ENCODE data around the gene NTSR2. TPM values are rescaled to one million over a fixed set of nuclear protein-coding genes. Genes with fewer than 3 reads are reported as not detected.

Gene NTSR2
- total and polyA plus RNA-seq, 4 donors = not detected

GRCh38 chr2:11713815-11714214 is 43.8 kb upstream of the NTSR2 start:
- Histone ChIP-seq H3K36me3 (ENCODE audit: control insufficient read depth in 4 of 4, insufficient read depth in 3 of 4, low read depth in 1 of 4, low read length in 3 of 4) (no peaks in the 10 kb centered on the region), H3K27me3 (ENCODE audit: control insufficient read depth in 4 of 4, insufficient read depth in 4 of 4, low read length in 3 of 4) (no peaks in the 10 kb centered on the region), H3K27ac (ENCODE audit: low read depth in 1 of 2, low read length in 2 of 2) (no peak overlapping the region), H3K9ac (ENCODE audit: low read depth in 1 of 2, low read length in 2 of 2) (no peak overlapping the region), H3K4me3 (ENCODE audit: low read depth in 1 of 3, low read length in 3 of 3) (no peak overlapping the region), H3K9me3 (ENCODE audit: control insufficient read depth in 4 of 4, low read length in 3 of 4) (no peaks in the 10 kb centered on the region), H3K4me1 (ENCODE audit: control insufficient read depth in 4 of 4, insufficient read depth in 4 of 4, low read length in 3 of 4) (peaks cover 2 to 25% (median 14%) of the 10 kb centered on the region in 4 donors)
- WGBS = 95% methylated on average over 7 of the region's 7 CpGs
- TF ChIP-seq CTCF (IDR thresholded peaks at IDR 0.05; ENCODE audit: low read depth, low read length, missing input control) (no peak), SP1 (IDR thresholded peaks at IDR 0.05) (no peak), REST (IDR thresholded peaks at IDR 0.05) (no peak), RAD21 (IDR thresholded peaks at IDR 0.05) (no peak), HNF4G (IDR thresholded peaks at IDR 0.05) (no peak), FOXA2 (IDR thresholded peaks at IDR 0.05) (no peak), ATF3 (IDR thresholded peaks at IDR 0.05) (no peak), TAF1 (conservative IDR thresholded peaks at IDR 0.05) (no peak), RXRA (IDR thresholded peaks at IDR 0.05) (no peak), HNF4A (conservative IDR thresholded peaks at IDR 0.05) (no peak), NR2F2 (IDR thresholded peaks at IDR 0.05) (no peak), FOXA1 (IDR thresholded peaks at IDR 0.05) (no peak), JUND (IDR thresholded peaks at IDR 0.05) (no peak), GABPA (IDR thresholded peaks at IDR 0.05 in 1 of 2, conservative IDR thresholded peaks at IDR 0.05 in 1 of 2) (no peak), YY1 (IDR thresholded peaks at IDR 0.05) (no peak)
- TF ChIP-seq, protein P1, sequence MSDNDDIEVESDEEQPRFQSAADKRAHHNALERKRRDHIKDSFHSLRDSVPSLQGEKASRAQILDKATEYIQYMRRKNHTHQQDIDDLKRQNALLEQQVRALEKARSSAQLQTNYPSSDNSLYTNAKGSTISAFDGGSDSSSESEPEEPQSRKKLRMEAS (IDR thresholded peaks at IDR 0.05) = no peak
- TF ChIP-seq, protein P2, sequence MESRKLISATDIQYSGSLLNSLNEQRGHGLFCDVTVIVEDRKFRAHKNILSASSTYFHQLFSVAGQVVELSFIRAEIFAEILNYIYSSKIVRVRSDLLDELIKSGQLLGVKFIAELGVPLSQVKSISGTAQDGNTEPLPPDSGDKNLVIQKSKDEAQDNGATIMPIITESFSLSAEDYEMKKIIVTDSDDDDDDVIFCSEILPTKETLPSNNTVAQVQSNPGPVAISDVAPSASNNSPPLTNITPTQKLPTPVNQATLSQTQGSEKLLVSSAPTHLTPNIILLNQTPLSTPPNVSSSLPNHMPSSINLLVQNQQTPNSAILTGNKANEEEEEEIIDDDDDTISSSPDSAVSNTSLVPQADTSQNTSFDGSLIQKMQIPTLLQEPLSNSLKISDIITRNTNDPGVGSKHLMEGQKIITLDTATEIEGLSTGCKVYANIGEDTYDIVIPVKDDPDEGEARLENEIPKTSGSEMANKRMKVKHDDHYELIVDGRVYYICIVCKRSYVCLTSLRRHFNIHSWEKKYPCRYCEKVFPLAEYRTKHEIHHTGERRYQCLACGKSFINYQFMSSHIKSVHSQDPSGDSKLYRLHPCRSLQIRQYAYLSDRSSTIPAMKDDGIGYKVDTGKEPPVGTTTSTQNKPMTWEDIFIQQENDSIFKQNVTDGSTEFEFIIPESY (IDR thresholded peaks at IDR 0.05) = no peak
- DNase-seq (ENCODE audit: low spot score) = no peak

DNA sequence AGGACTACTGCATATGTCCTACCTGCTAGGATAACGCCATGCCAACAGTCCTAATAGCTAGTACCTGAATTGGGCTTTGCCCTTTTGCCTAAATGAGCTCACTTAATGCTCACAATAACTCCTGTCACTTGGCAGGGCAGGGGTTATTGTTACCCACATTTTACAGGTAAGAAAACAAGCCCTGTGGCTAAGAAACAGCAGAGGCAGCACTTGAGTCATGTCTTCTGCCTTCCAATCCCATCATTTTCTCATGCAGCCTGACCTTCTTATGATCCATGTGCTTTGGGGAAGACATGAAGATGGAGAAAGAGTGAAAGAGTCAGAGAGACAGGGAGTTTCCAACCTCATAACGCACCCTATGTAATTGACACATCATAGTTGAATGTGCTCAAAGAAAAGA is 42.9 kb upstream of the NTSR2 start:
- TF ChIP-seq NR2F2 (IDR thresholded peaks at IDR 0.05) = no peak
- TF ChIP-seq GABPA (IDR thresholded peaks at IDR 0.05 in 1 of 2, conservative IDR thresholded peaks at IDR 0.05 in 1 of 2) = no peak
- no peak for TF ChIP-seq RXRA (IDR thresholded peaks at IDR 0.05)
- TF ChIP-seq ATF3 (IDR thresholded peaks at IDR 0.05) = no peak
- TF ChIP-seq, protein P2 (IDR thresholded peaks at IDR 0.05) = no peak
- no peak for TF ChIP-seq SP1 (IDR thresholded peaks at IDR 0.05)
- no peak for TF ChIP-seq TAF1 (conservative IDR thresholded peaks at IDR 0.05)
- TF ChIP-seq, protein P1 (IDR thresholded peaks at IDR 0.05) = no peak
- TF ChIP-seq CTCF (IDR thresholded peaks at IDR 0.05; ENCODE audit: low read depth, low read length, missing input control) = no peak
- TF ChIP-seq RAD21 (IDR thresholded peaks at IDR 0.05) = no peak
- Histone ChIP-seq H3K4me3 (ENCODE audit: low read depth in 1 of 3, low read length in 3 of 3) (no peak overlapping the region), H3K27ac (ENCODE audit: low read depth in 1 of 2, low read length in 2 of 2) (no peak overlapping the region), H3K9ac (ENCODE audit: low read depth in 1 of 2, low read length in 2 of 2) (no peak overlapping the region), H3K4me1 (ENCODE audit: control insufficient read depth in 4 of 4, insufficient read depth in 4 of 4, low read length in 3 of 4) (peaks cover 0 to 24% (median 13%) of the 10 kb centered on the region in 4 donors), H3K36me3 (ENCODE audit: control insufficient read depth in 4 of 4, insufficient read depth in 3 of 4, low read depth in 1 of 4, low read length in 3 of 4) (no peaks in the 10 kb centered on the region), H3K27me3 (ENCODE audit: control insufficient read depth in 4 of 4, insufficient read depth in 4 of 4, low read length in 3 of 4) (no peaks in the 10 kb centered on the region), H3K9me3 (ENCODE audit: control insufficient read depth in 4 of 4, low read length in 3 of 4) (no peaks in the 10 kb centered on the region)
- 95% methylated on average over 2 of the region's 2 CpGs for WGBS
- DNase-seq (ENCODE audit: low spot score) = no peak
